DND-41 (cell line): ENCODE results near the gene HOXD10.

ENCODE experiments used
- ATAC-seq: fragments of 200-7000 bp; cut with Tn5 transposase; 3 replicates; pipeline ENCODE4 v1.9.1; 2021; ENCODE audit warnings: low read depth; ENCODE audit not compliant: insufficient read depth
- DNase-seq: peaks from one replicate; pipeline ENCODE4 v3.0.0-alpha.2; 2020
- H2AFZ ChIP-seq: 2 replicates; pipeline ENCODE4 v1.6.0; 2012; ENCODE audit warnings: low read depth, low read length
- H3K27ac ChIP-seq: 2 replicates; pipeline ENCODE4 v1.5.1; 2012; ENCODE audit warnings: low read length, inconsistent platforms
- H3K27me3 ChIP-seq: fragments of 200-600 bp; sonication (generic); 2 replicates; pipeline ENCODE4 v1.6.0; 2012; ENCODE audit warnings: low read length, mild to moderate bottlenecking, inconsistent platforms; ENCODE audit not compliant: insufficient read depth, poor library complexity
- H3K36me3 ChIP-seq: 2 replicates; pipeline ENCODE4 v1.5.1; 2012; ENCODE audit warnings: low read length, inconsistent platforms; ENCODE audit not compliant: insufficient read depth
- H3K4me1 ChIP-seq: 2 replicates; pipeline ENCODE4 v1.5.1; 2012; ENCODE audit warnings: mild to moderate bottlenecking, low read length; ENCODE audit not compliant: insufficient read depth
- H3K4me2 ChIP-seq: 2 replicates; pipeline ENCODE4 v1.6.0; 2012; ENCODE audit warnings: mild to moderate bottlenecking, moderate library complexity, low read length, inconsistent platforms; ENCODE audit not compliant: insufficient read depth
- H3K4me3 ChIP-seq, 2 experiments: fragments of 200-600 bp in 1 of 2; shearing (Covaris generic) in 1 of 2; 2 replicates each; pipeline ENCODE4 v1.5.1; 2012 to 2016; ENCODE audit warnings: inconsistent platforms in 2 of 2, low read length in 2 of 2, mild to moderate bottlenecking in 2 of 2, low read depth in 1 of 2, moderate library complexity in 1 of 2
- H3K79me2 ChIP-seq: 2 replicates; pipeline ENCODE4 v1.6.0; 2012; ENCODE audit warnings: low read length, inconsistent platforms; ENCODE audit not compliant: insufficient read depth
- H3K9ac ChIP-seq: 2 replicates; pipeline ENCODE4 v1.6.0; 2012; ENCODE audit warnings: low read depth, mild to moderate bottlenecking, inconsistent platforms, low read length, moderate library complexity
- H3K9me3 ChIP-seq: 2 replicates; pipeline ENCODE4 v1.5.1; 2012; ENCODE audit warnings: low read length, moderate library complexity, mild to moderate bottlenecking, inconsistent platforms; ENCODE audit not compliant: insufficient read depth, severe bottlenecking
- H4K20me1 ChIP-seq: 2 replicates; pipeline ENCODE4 v1.6.0; 2012; ENCODE audit warnings: low read length; ENCODE audit not compliant: insufficient read depth
- CTCF ChIP-seq: IDR thresholded peaks from 2 replicates; pipeline ENCODE4 v1.5.1; 2012; ENCODE audit warnings: borderline replicate concordance, low read length, moderate library complexity, mild to moderate bottlenecking; ENCODE audit not compliant: poor library complexity, severe bottlenecking; ENCODE audit errors: extremely low read depth
- EZH2 ChIP-seq: IDR thresholded peaks from 3 replicates; pipeline ENCODE4 v1.6.1; 2012; ENCODE audit warnings: borderline replicate concordance, low read depth, mild to moderate bottlenecking, moderate library complexity, low read length, inconsistent platforms; ENCODE audit not compliant: severe bottlenecking

HOXD10 gene

GRCh38 chr2:176114930-176115625 is 1.5 kb upstream of the HOXD10 start:
- no peak for TF ChIP-seq EZH2
- no peak for TF ChIP-seq CTCF
- H3K9ac ChIP-seq = no peak overlapping the region
- H3K27me3 ChIP-seq = no peaks in the 10 kb centered on the region
- no peaks in the 10 kb centered on the region for H3K79me2 ChIP-seq
- no peak overlapping the region for H3K27ac ChIP-seq
- no peaks in the 10 kb centered on the region for H3K4me1 ChIP-seq
- no peaks in the 10 kb centered on the region for H3K36me3 ChIP-seq
- no peaks in the 10 kb centered on the region for H3K9me3 ChIP-seq
- no peak overlapping the region for H3K4me3 ChIP-seq
- ATAC-seq = no peak
- H4K20me1 ChIP-seq = no peaks in the 10 kb centered on the region
- no peak overlapping the region for H2AFZ ChIP-seq
- DNase-seq = no peak
- no peak overlapping the region for H3K4me2 ChIP-seq

GRCh38 chr2:176117162-176117822 is 714 bp downstream of the HOXD10 start:
- no peak for DNase-seq
- Histone ChIP-seq H4K20me1 (no peaks in the 10 kb centered on the region), H3K79me2 (no peaks in the 10 kb centered on the region), H2AFZ (no peak overlapping the region), H3K36me3 (no peaks in the 10 kb centered on the region), H3K27me3 (no peaks in the 10 kb centered on the region), H3K4me1 (no peaks in the 10 kb centered on the region), H3K9me3 (no peaks in the 10 kb centered on the region), H3K9ac (no peak overlapping the region), H3K27ac (no peak overlapping the region), H3K4me2 (no peak overlapping the region), H3K4me3 (no peak overlapping the region)
- TF ChIP-seq CTCF (no peak), EZH2 (no peak)
- no peak for ATAC-seq

- Histone ChIP-seq H4K20me1 (no peaks in the 10 kb centered on the region), H3K4me1 (no peaks in the 10 kb centered on the region), H3K9me3 (no peaks in the 10 kb centered on the region), H3K27me3 (no peaks in the 10 kb centered on the region), H3K4me3 (no peak overlapping the region), H3K27ac (no peak overlapping the region), H3K79me2 (no peaks in the 10 kb centered on the region), H3K36me3 (no peaks in the 10 kb centered on the region), H3K4me2 (no peak overlapping the region), H2AFZ (no peak overlapping the region), H3K9ac (no peak overlapping the region)
- no peak for ATAC-seq
- DNase-seq = no peak
- TF ChIP-seq EZH2 (no peak), CTCF (no peak)
Observed at GRCh38 chr2:176117823-176118371, 1.3 kb downstream of the HOXD10 start.
